SK-N-MC (cell line): Measurements from ENCODE around the gene DCAF4.

Source experiments
- EZH2 ChIP-seq: fragments of 200-600 bp; sonication (generic); IDR thresholded peaks from one replicate; pipeline ENCODE4 v1.6.1; 2017; ENCODE audit warnings: antibody characterized with exemption
- POLR2AphosphoS5 ChIP-seq: IDR thresholded peaks from 2 replicates; pipeline ENCODE4 v1.6.1; 2012; ENCODE audit warnings: mild to moderate bottlenecking, low read depth, low read length, borderline replicate concordance

- TF ChIP-seq POLR2AphosphoS5: no peak
- TF ChIP-seq EZH2: no peak
Measured at GRCh38 chr14:72917094-72917802, 9.0 kb upstream of the DCAF4 start.
